Fibroblast of lung (primary cell): Measurements from ENCODE around the gene OXLD1. TPM values are rescaled to one million over a fixed set of nuclear protein-coding genes. Genes with fewer than 3 reads are reported as not detected.

Experiments used
- DNase-seq, 2 donors: peaks; one replicate each; pipeline versions ENCODE4 v3.0.0 to v3.0.0-alpha.2; 2010; ENCODE audit warnings: low read depth in 2 of 2
- H2AFZ ChIP-seq: 2 replicates; pipeline ENCODE4 v1.5.1; 2012; ENCODE audit warnings: low read length, control low read depth, inconsistent platforms
- H3K27ac ChIP-seq: 2 replicates; pipeline ENCODE4 v1.5.1; 2011; ENCODE audit warnings: low read length, control low read depth; ENCODE audit not compliant: insufficient read depth
- H3K27me3 ChIP-seq: 2 replicates; pipeline ENCODE4 v1.5.1; 2011; ENCODE audit warnings: mild to moderate bottlenecking, low read length; ENCODE audit not compliant: control insufficient read depth, insufficient read depth
- H3K36me3 ChIP-seq: 2 replicates; pipeline ENCODE4 v1.5.1; 2011; ENCODE audit warnings: low read length; ENCODE audit not compliant: control insufficient read depth, insufficient read depth
- H3K4me1 ChIP-seq: 2 replicates; pipeline ENCODE4 v1.5.1; 2011; ENCODE audit warnings: low read length; ENCODE audit not compliant: control insufficient read depth, insufficient read depth; ENCODE audit errors: extremely low read depth
- H3K4me2 ChIP-seq: 2 replicates; pipeline ENCODE4 v1.5.1; 2011; ENCODE audit warnings: low read length, control low read depth; ENCODE audit not compliant: insufficient read depth; ENCODE audit errors: extremely low read depth
- H3K4me3 ChIP-seq, 4 experiments: fragments of 200-600 bp in 1 of 4; sonication (generic) in 1 of 4; replicated peaks in 1 of 4; 2 replicates each; pipeline ENCODE4 v1.5.1; 2011 to 2016; ENCODE audit warnings: low read length in 4 of 4, low read depth in 3 of 4, mild to moderate bottlenecking in 3 of 4, control low read depth in 2 of 4, inconsistent platforms in 1 of 4, mixed read lengths in 1 of 4; ENCODE audit not compliant: insufficient read depth in 1 of 4; ENCODE audit errors: control extremely low read depth in 1 of 4
- H3K79me2 ChIP-seq: 2 replicates; pipeline ENCODE4 v1.5.1; 2012; ENCODE audit warnings: mild to moderate bottlenecking, low read length, inconsistent platforms; ENCODE audit not compliant: control insufficient read depth, insufficient read depth
- H3K9ac ChIP-seq: 2 replicates; pipeline ENCODE4 v1.5.1; 2011; ENCODE audit warnings: mild to moderate bottlenecking, low read length, control low read depth; ENCODE audit not compliant: insufficient read depth
- H3K9me3 ChIP-seq: 2 replicates; pipeline ENCODE4 v1.5.1; 2012; ENCODE audit warnings: low read depth, low read length; ENCODE audit not compliant: control insufficient read depth, insufficient read depth
- H4K20me1 ChIP-seq: 2 replicates; pipeline ENCODE4 v1.5.1; 2011; ENCODE audit warnings: low read length; ENCODE audit not compliant: control insufficient read depth, insufficient read depth; ENCODE audit errors: extremely low read depth
- EZH2 ChIP-seq: IDR thresholded peaks from 2 replicates; pipeline ENCODE4 v1.5.1; 2012; ENCODE audit warnings: low read length, control low read depth, mild to moderate bottlenecking; ENCODE audit errors: missing control alignments
- polyA plus RNA-seq, 2 donors: library from polyadenylated mRNA; depleted of rRNA in 1 of 2; stranded (reverse) in 1 of 2; unstranded in 1 of 2; fragments of >200 nt; gene quantifications; 2 replicates each; pipeline ENCODE4 v1.2.1, GENCODE V29; 2011 to 2012; ENCODE audit warnings: missing spikeins in 1 of 2
- total RNA-seq: library from RNA; depleted of rRNA; stranded (reverse); fragments of >200 nt; gene quantifications from 2 replicates; pipeline ENCODE4 v1.2.1, GENCODE V29; 2014
- TF ChIP-seq, protein P1 (sequence below), 2 donors: IDR thresholded peaks in 1 of 2; conservative IDR thresholded peaks in 1 of 2; 1 replicate in 1 of 2; 2 replicates in 1 of 2; pipeline ENCODE4 v1.5.1; 2011 to 2012; ENCODE audit warnings: low read length in 2 of 2, control low read depth in 1 of 2, inconsistent platforms in 1 of 2, low read depth in 1 of 2, mild to moderate bottlenecking in 1 of 2

The OXLD1 gene
- total and polyA plus RNA-seq, 2 donors (not counting 1 experiment from before 2014, with no cell fraction given) = 11.6 to 45.6 TPM

GRCh38 chr17:81641825-81642489 is 24.4 kb downstream of the OXLD1 start:
- Histone ChIP-seq H3K27me3 (peaks cover 3% of the 10 kb centered on the region), H3K27ac (no peak overlapping the region), H3K36me3 (no peaks in the 10 kb centered on the region), H3K9me3 (no peaks in the 10 kb centered on the region), H3K4me2 (no peak overlapping the region), H3K4me3 (no peak overlapping the region), H4K20me1 (no peaks in the 10 kb centered on the region), H3K79me2 (no peaks in the 10 kb centered on the region), H2AFZ (no peak overlapping the region), H3K4me1 (peaks cover 2% of the 10 kb centered on the region), H3K9ac (no peak overlapping the region)
- TF ChIP-seq, protein P1, sequence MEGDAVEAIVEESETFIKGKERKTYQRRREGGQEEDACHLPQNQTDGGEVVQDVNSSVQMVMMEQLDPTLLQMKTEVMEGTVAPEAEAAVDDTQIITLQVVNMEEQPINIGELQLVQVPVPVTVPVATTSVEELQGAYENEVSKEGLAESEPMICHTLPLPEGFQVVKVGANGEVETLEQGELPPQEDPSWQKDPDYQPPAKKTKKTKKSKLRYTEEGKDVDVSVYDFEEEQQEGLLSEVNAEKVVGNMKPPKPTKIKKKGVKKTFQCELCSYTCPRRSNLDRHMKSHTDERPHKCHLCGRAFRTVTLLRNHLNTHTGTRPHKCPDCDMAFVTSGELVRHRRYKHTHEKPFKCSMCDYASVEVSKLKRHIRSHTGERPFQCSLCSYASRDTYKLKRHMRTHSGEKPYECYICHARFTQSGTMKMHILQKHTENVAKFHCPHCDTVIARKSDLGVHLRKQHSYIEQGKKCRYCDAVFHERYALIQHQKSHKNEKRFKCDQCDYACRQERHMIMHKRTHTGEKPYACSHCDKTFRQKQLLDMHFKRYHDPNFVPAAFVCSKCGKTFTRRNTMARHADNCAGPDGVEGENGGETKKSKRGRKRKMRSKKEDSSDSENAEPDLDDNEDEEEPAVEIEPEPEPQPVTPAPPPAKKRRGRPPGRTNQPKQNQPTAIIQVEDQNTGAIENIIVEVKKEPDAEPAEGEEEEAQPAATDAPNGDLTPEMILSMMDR (conservative IDR thresholded peaks at IDR 0.05 in 1 of 2, IDR thresholded peaks at IDR 0.05 in 1 of 2; ENCODE audit: low read depth in 1 of 2, low read length in 2 of 2) = no peak
- TF ChIP-seq EZH2 = no peak
- DNase-seq = peak; percentile 39 to 75

DNA sequence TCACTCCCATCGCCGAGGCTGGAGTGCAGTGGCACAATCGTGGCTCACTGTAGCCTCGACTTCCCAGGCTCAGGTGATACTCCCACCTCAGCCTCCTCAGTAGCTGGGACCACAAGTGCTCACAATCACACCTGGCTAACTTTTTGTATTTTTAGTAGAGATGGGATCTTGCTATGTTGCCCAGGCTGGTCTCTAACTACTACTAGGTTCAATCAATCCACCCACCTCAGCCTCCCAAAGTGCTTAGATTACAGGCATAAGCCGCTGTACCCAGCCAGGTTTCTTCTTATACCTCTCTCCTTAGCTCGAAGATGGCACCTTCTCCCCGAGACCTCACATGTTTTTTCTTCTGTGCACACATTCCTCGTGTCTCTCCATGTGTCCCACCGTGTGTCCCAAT is 26.4 kb downstream of the OXLD1 start:
- Histone ChIP-seq H3K27ac (no peak overlapping the region), H3K9me3 (no peaks in the 10 kb centered on the region), H3K36me3 (no peaks in the 10 kb centered on the region), H3K9ac (no peak overlapping the region), H3K27me3 (no peaks in the 10 kb centered on the region), H2AFZ (no peak overlapping the region), H3K4me2 (no peak overlapping the region), H3K4me1 (peaks cover 5% of the 10 kb centered on the region), H3K79me2 (peaks cover 18% of the 10 kb centered on the region), H3K4me3 (no peak overlapping the region), H4K20me1 (no peaks in the 10 kb centered on the region)
- TF ChIP-seq, protein P1 (conservative IDR thresholded peaks at IDR 0.05 in 1 of 2, IDR thresholded peaks at IDR 0.05 in 1 of 2; ENCODE audit: low read depth in 1 of 2, low read length in 2 of 2) = no peak
- no peak for TF ChIP-seq EZH2
- no peak for DNase-seq

GRCh38 chr17:81638683-81639082 is 27.7 kb downstream of the OXLD1 start:
- Histone ChIP-seq H3K27ac (no peak overlapping the region), H3K4me2 (no peak overlapping the region), H3K27me3 (no peaks in the 10 kb centered on the region), H4K20me1 (no peaks in the 10 kb centered on the region), H3K4me3 (no peak overlapping the region), H3K9me3 (no peaks in the 10 kb centered on the region), H3K79me2 (peaks cover 29% of the 10 kb centered on the region), H2AFZ (no peak overlapping the region), H3K36me3 (no peaks in the 10 kb centered on the region), H3K9ac (no peak overlapping the region), H3K4me1 (peaks cover 5% of the 10 kb centered on the region)
- TF ChIP-seq, protein P1 (conservative IDR thresholded peaks at IDR 0.05 in 1 of 2, IDR thresholded peaks at IDR 0.05 in 1 of 2; ENCODE audit: low read depth in 1 of 2, low read length in 2 of 2) = no peak
- TF ChIP-seq EZH2 = no peak
- no peak for DNase-seq
